A673 (cell line): ENCODE results near the gene NEDD9.

Experiments
- EZH2 ChIP-seq: fragments of 200-600 bp; sonication (generic); IDR thresholded peaks from 2 replicates; pipeline ENCODE4 v1.6.1; 2017; ENCODE audit warnings: borderline replicate concordance, low read depth, mild to moderate bottlenecking, mixed read lengths, antibody characterized with exemption, low read length; ENCODE audit not compliant: poor library complexity, severe bottlenecking
- TF ChIP-seq, protein P1 (sequence below): fragments of 300-800, 200-600 bp; sonication (generic); conservative IDR thresholded peaks from 2 replicates; pipeline ENCODE4 v1.5.1; 2017; ENCODE audit warnings: low read depth, mild to moderate bottlenecking, antibody characterized with exemption, low read length, moderate library complexity, mixed read lengths

DNA sequence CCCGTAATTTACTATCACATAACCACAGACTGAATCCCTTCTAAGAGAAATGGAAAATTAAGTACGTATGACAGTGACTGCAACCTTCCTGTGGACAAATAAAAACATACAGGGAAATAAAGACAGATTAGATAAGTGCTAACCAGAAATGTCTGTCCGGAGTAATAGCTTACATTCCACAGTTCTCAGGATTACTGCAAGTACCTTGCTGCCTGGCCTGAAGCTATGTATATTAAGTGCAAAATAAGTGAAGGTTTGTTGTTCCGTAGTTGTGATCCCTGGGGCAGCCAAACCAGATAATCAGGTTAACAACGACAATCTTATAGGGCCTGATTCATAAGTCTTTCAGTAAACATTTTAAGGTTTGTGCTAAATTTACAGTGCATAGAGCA is 2.8 kb downstream of the NEDD9 start:
- TF ChIP-seq, protein P1, sequence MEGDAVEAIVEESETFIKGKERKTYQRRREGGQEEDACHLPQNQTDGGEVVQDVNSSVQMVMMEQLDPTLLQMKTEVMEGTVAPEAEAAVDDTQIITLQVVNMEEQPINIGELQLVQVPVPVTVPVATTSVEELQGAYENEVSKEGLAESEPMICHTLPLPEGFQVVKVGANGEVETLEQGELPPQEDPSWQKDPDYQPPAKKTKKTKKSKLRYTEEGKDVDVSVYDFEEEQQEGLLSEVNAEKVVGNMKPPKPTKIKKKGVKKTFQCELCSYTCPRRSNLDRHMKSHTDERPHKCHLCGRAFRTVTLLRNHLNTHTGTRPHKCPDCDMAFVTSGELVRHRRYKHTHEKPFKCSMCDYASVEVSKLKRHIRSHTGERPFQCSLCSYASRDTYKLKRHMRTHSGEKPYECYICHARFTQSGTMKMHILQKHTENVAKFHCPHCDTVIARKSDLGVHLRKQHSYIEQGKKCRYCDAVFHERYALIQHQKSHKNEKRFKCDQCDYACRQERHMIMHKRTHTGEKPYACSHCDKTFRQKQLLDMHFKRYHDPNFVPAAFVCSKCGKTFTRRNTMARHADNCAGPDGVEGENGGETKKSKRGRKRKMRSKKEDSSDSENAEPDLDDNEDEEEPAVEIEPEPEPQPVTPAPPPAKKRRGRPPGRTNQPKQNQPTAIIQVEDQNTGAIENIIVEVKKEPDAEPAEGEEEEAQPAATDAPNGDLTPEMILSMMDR, result no peak
- no peak for TF ChIP-seq EZH2
